DMS53 treated with DMSO at 0.1 percent for 48 hours (cell line): ENCODE data around the gene SELPLG.
A peak's percentile ranks its signal among the peaks of the same experiment; 100 is the strongest.
"Not testable (repeated sequence)": the region's sequence is repeated elsewhere in the genome, so short reads cannot be mapped to it uniquely, and the experiment has no call there.

ENCODE experiments used
- DNase-seq: peaks from one replicate; lab custom pipeline; 2025; ENCODE audit not compliant: unreplicated experiment; lab: John Stamatoyannopoulos, UW

Gene SELPLG

GRCh38 chr12:108638997-108639822, 5.5 kb upstream of the SELPLG start:
- no peak for DNase-seq

- DNase-seq = no peak
Measured at GRCh38 chr12:108638141-108638827, 4.6 kb upstream of the SELPLG start.

GRCh38 chr12:108637222-108637971, 3.7 kb upstream of the SELPLG start:
- DNase-seq = no peak

GRCh38 chr12:108635997-108636808, 2.5 kb upstream of the SELPLG start:
- no peak for DNase-seq

GRCh38 chr12:108635201-108635996, 1.7 kb upstream of the SELPLG start:
- no peak for DNase-seq

- DNase-seq = no peak
Measured at GRCh38 chr12:108634341-108634751, 652 bp upstream of the SELPLG start.

- no peak for DNase-seq
Measured at GRCh38 chr12:108633081-108633533, 587 bp downstream of the SELPLG start.

- not testable (repeated sequence) for DNase-seq
Measured at GRCh38 chr12:108631261-108631660, 2.4 kb downstream of the SELPLG start.

- DNase-seq = no peak
Measured at GRCh38 chr12:108630481-108631207, 3.0 kb downstream of the SELPLG start.

GRCh38 chr12:108629824-108630476, 3.7 kb downstream of the SELPLG start:
- no peak for DNase-seq

- DNase-seq = no peak
Measured at GRCh38 chr12:108629151-108629550, 4.5 kb downstream of the SELPLG start.

GRCh38 chr12:108627134-108627920, 6.4 kb downstream of the SELPLG start:
- no peak for DNase-seq

- no peak for DNase-seq
Measured at GRCh38 chr12:108625228-108625627, 8.5 kb downstream of the SELPLG start.

- no peak for DNase-seq
Measured at GRCh38 chr12:108623577-108623976, 10.1 kb downstream of the SELPLG start.

GRCh38 chr12:108622921-108623514, 10.7 kb downstream of the SELPLG start:
- no peak for DNase-seq

GRCh38 chr12:108622421-108622820, 11.3 kb downstream of the SELPLG start:
- DNase-seq = peak; percentile 60

GRCh38 chr12:108621161-108621560, 12.5 kb downstream of the SELPLG start:
- DNase-seq = no peak
